Adrenal gland (tissue), 12 donors: ENCODE results near the gene ZSCAN9. TPM values are rescaled to one million over a fixed set of nuclear protein-coding genes. Genes with fewer than 3 reads are reported as not detected.

Experiments used
- DNase-seq, 7 donors: peaks; one replicate each; pipeline ENCODE4 v3.0.0-alpha.2; 2019 to 2020
- H3K27ac ChIP-seq, 5 donors: fragments of 200-600 bp; sonication (generic) in 4 of 5; 1 replicate in 3 of 5; 2 replicates in 2 of 5; pipeline versions ENCODE4 v1.5.1 to v1.8.0; 2016 to 2020; ENCODE audit warnings: mild to moderate bottlenecking in 1 of 5
- H3K27me3 ChIP-seq: fragments of 200-600 bp; 2 replicates; pipeline ENCODE4 v1.8.0; 2021
- H3K36me3 ChIP-seq, 2 donors: fragments of 200-600 bp; replicated peaks in 1 of 2; 1 replicate in 1 of 2; 2 replicates in 1 of 2; pipeline versions ENCODE4 v1.5.1 to v1.8.0; 2018 to 2022
- H3K4me1 ChIP-seq, 2 donors: fragments of 200-600 bp; replicated peaks in 1 of 2; 1 replicate in 1 of 2; 2 replicates in 1 of 2; pipeline versions ENCODE4 v1.5.1 to v1.8.0; 2018 to 2021
- H3K4me3 ChIP-seq, 4 donors: fragments of 200-600 bp; sonication (generic) in 3 of 4; one replicate each; pipeline ENCODE4 v1.5.1; 2016 to 2018
- H3K9me3 ChIP-seq, 3 donors: fragments of 200-600 bp; sonication (generic) in 1 of 3; replicated peaks in 1 of 3; 1 replicate in 2 of 3; 2 replicates in 1 of 3; pipeline versions ENCODE4 v1.5.1 to v1.8.0; 2016 to 2021
- CTCF ChIP-seq, 6 experiments: fragments of 450-650 bp in 4 of 6; fragments of 200-600 bp in 2 of 6; sonication (generic) in 1 of 6; IDR thresholded peaks; 1 replicate in 5 of 6; 2 replicates in 1 of 6; pipeline versions ENCODE4 v1.5.1 to v1.8.0; 2016 to 2021; ENCODE audit warnings: antibody characterized with exemption in 6 of 6, mild to moderate bottlenecking in 2 of 6, moderate library complexity in 1 of 6
- POLR2A ChIP-seq, 2 donors: fragments of 450-650 bp; IDR thresholded peaks; one replicate each; pipeline ENCODE4 v1.6.1; 2017; ENCODE audit warnings: antibody characterized with exemption in 2 of 2, mild to moderate bottlenecking in 2 of 2, moderate library complexity in 1 of 2
- WGBS, 4 donors: extraction: QIAGEN DNeasy Blood & Tissue Kit in 2 of 4; methylation state at CpG; one replicate each; pipeline versions ENCODE4 v1.1.5 to v1.1.7; 2013 to 2017; 5-methylcytosine and 5-hydroxymethylcytosine counted together
- intact Hi-C, 2 donors: fragments of 100-400 bp; cut with DNase I; formaldehyde crosslinking; loops; one replicate each; pipeline versions ENCODE4 v1.14.1 to v1.15.0; 2022 to 2023
- polyA plus RNA-seq, 3 donors: library from polyadenylated mRNA; stranded (reverse); fragments of 200-250 nt in 2 of 3; fragments of 350-450 nt in 1 of 3; fragmentation: Illumina TruSeq in 1 of 3; extraction: RNeasy Lipid Tissue Mini Kit (QIAGEN cat#74804) in 1 of 3; gene quantifications; one replicate each; pipeline ENCODE4 v1.2.3, GENCODE V29; 2013 to 2014
- total RNA-seq, 9 donors: library from RNA; depleted of rRNA in 4 of 9; stranded (reverse); fragments of >200 nt in 4 of 9; fragments of 120-200 nt in 1 of 9; fragmentation: NEBNext Ultra II Directional in 1 of 9; extraction: Animal tissue kit (Norgen Biotek cat#: 25700) in 1 of 9; gene quantifications; one replicate each; pipeline versions ENCODE4 v1.1.0 to v1.2.4, GENCODE V29; 2013 to 2023
- donor health status: healthy with polysubstance abuse.
- donor health status: Bipolar disorder and iron deficiency.
- donor health status: DM: yes; HTN: yes; CAD: no.
- donor health status: DM: no; HTN: no; CAD: no.
- donor health status: DM: no; HTN: no; CAD: no.
- donor health status: DM: yes; HTN: yes; CAD: no.

The ZSCAN9 gene
- total and polyA plus RNA-seq, 12 donors: 1.8 to 30.8 (median 11.7) TPM

GRCh38 chr6:28252009-28252975 is 27.2 kb downstream of the ZSCAN9 start, which contains the start of gene ZKSCAN4:
Gene ZKSCAN4, minus strand, starts transcription at chr6:28252269. Its CDS starts 289 bp downstream, at chr6:28251980.
- intact Hi-C loops: loop anchor here in 1 of 2 donors (10.0 kb wide), 1 partner anchor 103 kb away; no protein-coding TSS in a partner anchor
- H3K4me3 ChIP-seq: peak within 1 kb of the TSS; percentile 72 to 86 (median 77)
- H3K27ac ChIP-seq: peak within 1 kb of the TSS in 3 of 5 donors; percentile 45 to 79 (median 49)
- H3K36me3 ChIP-seq: peaks cover 0 to 4% of the 10 kb centered on the region in 2 donors
- peak; percentile 70 to 84 (median 82) for DNase-seq
- H3K4me1 ChIP-seq: peaks cover 17 to 29% of the 10 kb centered on the region in 2 donors
- TF ChIP-seq CTCF (IDR thresholded peaks at IDR 0.05) (no peak), POLR2A (IDR thresholded peaks at IDR 0.05) (no peak)
- H3K27me3 ChIP-seq: no peaks in the 10 kb centered on the region
- H3K9me3 ChIP-seq: no peaks in the 10 kb centered on the region
- 4 to 6% (median 6%) methylated on average over 11 to 14 of the region's 14 CpGs for WGBS, 4 donors

GRCh38 chr6:28254121-28254519 is 29.0 kb downstream of the ZSCAN9 start:
- no peak for DNase-seq
- H3K9me3 ChIP-seq: no peaks in the 10 kb centered on the region
- intact Hi-C loops: loop anchor here in 1 of 2 donors (10.0 kb wide), 1 partner anchor 101 kb away; no protein-coding TSS in a partner anchor
- no peak for TF ChIP-seq CTCF (IDR thresholded peaks at IDR 0.05)
- TF ChIP-seq POLR2A (IDR thresholded peaks at IDR 0.05): no peak
- H3K4me1 ChIP-seq: peaks cover 17 to 33% of the 10 kb centered on the region in 2 donors
- no peaks in the 10 kb centered on the region for H3K36me3 ChIP-seq
- H3K4me3 ChIP-seq: no peak overlapping the region
- no peaks in the 10 kb centered on the region for H3K27me3 ChIP-seq
- peak overlapping the region in 2 of 5 donors; percentile 45 to 53 for H3K27ac ChIP-seq
- 62 to 78% (median 72%) methylated on average over 1 of the region's 1 CpG for WGBS, 4 donors

- no peaks in the 10 kb centered on the region for H3K36me3 ChIP-seq
- WGBS, 4 donors: 0% methylated on average over 1 of the region's 1 CpG; no CpG with 5 or more reads in 2 of the 4 donors
- DNase-seq: no peak
- no peaks in the 10 kb centered on the region for H3K27me3 ChIP-seq
- peaks cover 0 to 12% (median 0%) of the 10 kb centered on the region in 3 donors for H3K9me3 ChIP-seq
- intact Hi-C loops: loop anchor here in 1 of 2 donors (10.0 kb wide), 1 partner anchor 98 kb away; no protein-coding TSS in a partner anchor
- H3K4me3 ChIP-seq: no peak overlapping the region
- no peak overlapping the region for H3K27ac ChIP-seq
- H3K4me1 ChIP-seq: peaks cover 8 to 15% of the 10 kb centered on the region in 2 donors
- TF ChIP-seq POLR2A (IDR thresholded peaks at IDR 0.05) (no peak), CTCF (IDR thresholded peaks at IDR 0.05) (no peak)
These were observed 32.0 kb downstream of the ZSCAN9 start for GRCh38 chr6:28257042-28257441.
